PC-3 (cell line): Measurements from ENCODE around the gene LRRC8B.

Source experiments
- CTCF ChIP-seq: fragments of 300-600 bp; sonication (generic); conservative IDR thresholded peaks from 2 replicates; pipeline ENCODE4 v1.5.1; 2017; ENCODE audit warnings: antibody characterized with exemption, low read depth, mild to moderate bottlenecking, low read length
- EZH2phosphoT487 ChIP-seq: fragments of 300-600 bp; sonication (generic); IDR thresholded peaks from 2 replicates; pipeline ENCODE4 v1.6.1; 2018; ENCODE audit warnings: mild to moderate bottlenecking, antibody characterized with exemption, low read length, borderline replicate concordance

- no peak for TF ChIP-seq CTCF
- no peak for TF ChIP-seq EZH2phosphoT487
Observed at GRCh38 chr1:89557445-89557825, 32.8 kb downstream of the LRRC8B start.
